ENCODE measurements around the gene OR2H2. TPM values are rescaled to one million over a fixed set of nuclear protein-coding genes. Genes with fewer than 3 reads are reported as not detected.

Gene OR2H2
- total and polyA plus RNA-seq, 2 donors (not counting 1 experiment from before 2014, with no cell fraction given): not detected

DNA sequence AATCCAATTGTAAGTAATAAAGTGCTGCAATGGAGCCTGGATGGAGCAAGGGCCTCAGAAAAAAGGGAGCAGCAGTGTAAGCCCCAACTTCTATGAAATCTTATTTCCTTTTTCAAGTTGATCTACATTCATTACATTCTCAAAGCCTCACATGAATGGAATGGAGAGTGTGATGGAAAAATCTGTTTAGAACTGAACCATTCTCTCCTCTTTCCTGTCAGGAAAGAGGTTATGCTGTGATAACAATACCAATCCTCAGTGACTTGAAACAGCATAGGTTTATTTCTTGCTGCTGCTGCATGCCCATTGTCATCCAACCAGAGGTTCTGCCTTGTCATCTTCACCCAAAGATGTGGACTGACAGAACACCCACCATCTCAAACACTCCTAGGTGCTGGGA lies 8.9 kb upstream of the OR2H2 start:
- ATAC-seq (ENCODE audit: low read depth): no peak
- Histone ChIP-seq H3K27ac (ENCODE audit: low read length in 2 of 2) (no peak overlapping the region), H3K9ac (ENCODE audit: low read length) (no peak overlapping the region), H3K27me3 (replicated peaks in 1 of 4; ENCODE audit: control extremely low read depth in 1 of 4, control insufficient read depth in 3 of 4, insufficient read depth in 4 of 4, low read length in 3 of 4) (peaks cover 0 to 45% (median 16%) of the 10 kb centered on the region in 4 experiments), H3K4me1 (ENCODE audit: control insufficient read depth in 2 of 2, insufficient read depth in 2 of 2, low read length in 2 of 2) (no peaks in the 10 kb centered on the region), H3K4me2 (replicated peaks; ENCODE audit: low read depth, low read length, poor library complexity, severe bottlenecking) (no peak overlapping the region), H3K9me3 (ENCODE audit: control extremely low read depth in 1 of 3, control insufficient read depth in 2 of 3, insufficient read depth in 1 of 3, low read length in 2 of 3) (no peaks in the 10 kb centered on the region), H3K79me2 (ENCODE audit: control insufficient read depth, insufficient read depth, low read length) (no peaks in the 10 kb centered on the region), H3K36me3 (replicated peaks in 1 of 2; ENCODE audit: control extremely low read depth in 1 of 2, control insufficient read depth in 1 of 2, extremely low read depth in 1 of 2, insufficient read depth in 2 of 2, low read length in 1 of 2) (no peaks in the 10 kb centered on the region), H4K20me1 (ENCODE audit: control insufficient read depth, insufficient read depth, low read length, poor library complexity, severe bottlenecking) (no peaks in the 10 kb centered on the region), H3K4me3 (ENCODE audit: control extremely low read depth in 1 of 5, extremely low read depth in 1 of 5, insufficient read depth in 1 of 5, low read depth in 2 of 5, low read length in 4 of 5) (no peak overlapping the region), H2AFZ (ENCODE audit: insufficient read depth, low read depth, low read length, poor library complexity, severe bottlenecking) (no peak overlapping the region)
- ChIA-PET CTCF (no interaction called here), POLR2A (no interaction called here)
- intact Hi-C loops (cut with micrococcal nuclease): no loop called here
- no peak for DNase-seq
- H3K27me3 Mint-ChIP-seq: peaks cover 62% of the 10 kb centered on the region
- H3K4me3 Mint-ChIP-seq: no peak overlapping the region
- TF ChIP-seq EZH2 (IDR thresholded peaks at IDR 0.05; ENCODE audit: borderline replicate concordance, insufficient read depth, low read depth, low read length, poor library complexity, severe bottlenecking): no peak
- TF ChIP-seq, protein P1, sequence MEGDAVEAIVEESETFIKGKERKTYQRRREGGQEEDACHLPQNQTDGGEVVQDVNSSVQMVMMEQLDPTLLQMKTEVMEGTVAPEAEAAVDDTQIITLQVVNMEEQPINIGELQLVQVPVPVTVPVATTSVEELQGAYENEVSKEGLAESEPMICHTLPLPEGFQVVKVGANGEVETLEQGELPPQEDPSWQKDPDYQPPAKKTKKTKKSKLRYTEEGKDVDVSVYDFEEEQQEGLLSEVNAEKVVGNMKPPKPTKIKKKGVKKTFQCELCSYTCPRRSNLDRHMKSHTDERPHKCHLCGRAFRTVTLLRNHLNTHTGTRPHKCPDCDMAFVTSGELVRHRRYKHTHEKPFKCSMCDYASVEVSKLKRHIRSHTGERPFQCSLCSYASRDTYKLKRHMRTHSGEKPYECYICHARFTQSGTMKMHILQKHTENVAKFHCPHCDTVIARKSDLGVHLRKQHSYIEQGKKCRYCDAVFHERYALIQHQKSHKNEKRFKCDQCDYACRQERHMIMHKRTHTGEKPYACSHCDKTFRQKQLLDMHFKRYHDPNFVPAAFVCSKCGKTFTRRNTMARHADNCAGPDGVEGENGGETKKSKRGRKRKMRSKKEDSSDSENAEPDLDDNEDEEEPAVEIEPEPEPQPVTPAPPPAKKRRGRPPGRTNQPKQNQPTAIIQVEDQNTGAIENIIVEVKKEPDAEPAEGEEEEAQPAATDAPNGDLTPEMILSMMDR (IDR thresholded peaks at IDR 0.05): no peak
- no peaks in the 10 kb centered on the region for H3K9me3 Mint-ChIP-seq (ENCODE audit: insufficient read depth)
- H3K27ac Mint-ChIP-seq: no peak overlapping the region
- H3K4me1 Mint-ChIP-seq: no peaks in the 10 kb centered on the region

DNA sequence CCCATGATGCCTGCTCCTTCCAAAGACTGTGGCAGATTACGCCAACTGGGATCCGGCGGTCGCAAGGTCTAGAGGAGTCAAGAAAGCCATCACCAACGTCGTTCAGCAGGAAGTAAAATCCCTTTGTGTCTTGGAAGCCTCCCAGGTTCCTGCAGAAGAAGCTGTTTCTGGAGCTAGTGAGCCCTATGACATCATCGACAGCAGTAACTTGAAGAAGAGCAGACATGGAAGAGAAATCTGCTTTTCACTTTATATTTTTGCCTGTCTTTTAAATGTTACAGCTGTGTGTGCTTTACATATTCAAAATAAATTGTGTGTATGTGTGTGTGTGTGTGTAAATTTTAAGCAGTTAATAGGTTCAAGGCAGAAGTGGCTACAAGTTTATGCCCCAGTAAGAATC lies 7.4 kb upstream of the OR2H2 start:
- Histone ChIP-seq H3K79me2 (ENCODE audit: control insufficient read depth, insufficient read depth, low read length) (no peaks in the 10 kb centered on the region), H3K4me1 (ENCODE audit: control insufficient read depth in 2 of 2, insufficient read depth in 2 of 2, low read length in 2 of 2) (no peaks in the 10 kb centered on the region), H3K9ac (ENCODE audit: low read length) (no peak overlapping the region), H3K36me3 (replicated peaks in 1 of 2; ENCODE audit: control extremely low read depth in 1 of 2, control insufficient read depth in 1 of 2, extremely low read depth in 1 of 2, insufficient read depth in 2 of 2, low read length in 1 of 2) (no peaks in the 10 kb centered on the region), H3K4me3 (ENCODE audit: control extremely low read depth in 1 of 5, extremely low read depth in 1 of 5, insufficient read depth in 1 of 5, low read depth in 2 of 5, low read length in 4 of 5) (no peak overlapping the region), H4K20me1 (ENCODE audit: control insufficient read depth, insufficient read depth, low read length, poor library complexity, severe bottlenecking) (no peaks in the 10 kb centered on the region), H3K9me3 (ENCODE audit: control extremely low read depth in 1 of 3, control insufficient read depth in 2 of 3, insufficient read depth in 1 of 3, low read length in 2 of 3) (no peaks in the 10 kb centered on the region), H3K27ac (ENCODE audit: low read length in 2 of 2) (no peak overlapping the region), H3K27me3 (replicated peaks in 1 of 4; ENCODE audit: control extremely low read depth in 1 of 4, control insufficient read depth in 3 of 4, insufficient read depth in 4 of 4, low read length in 3 of 4) (peaks cover 0 to 44% (median 14%) of the 10 kb centered on the region in 4 experiments), H3K4me2 (replicated peaks; ENCODE audit: low read depth, low read length, poor library complexity, severe bottlenecking) (no peak overlapping the region), H2AFZ (ENCODE audit: insufficient read depth, low read depth, low read length, poor library complexity, severe bottlenecking) (no peak overlapping the region)
- H3K27me3 Mint-ChIP-seq: peaks cover 62% of the 10 kb centered on the region
- POLR2A ChIA-PET: no interaction called here
- no peak overlapping the region for H3K27ac Mint-ChIP-seq
- H3K9me3 Mint-ChIP-seq (ENCODE audit: insufficient read depth): no peaks in the 10 kb centered on the region
- intact Hi-C loops (cut with micrococcal nuclease): no loop called here
- WGBS (ENCODE audit: insufficient coverage): 72% methylated on average over 6 of the region's 7 CpGs
- TF ChIP-seq, protein P1 (IDR thresholded peaks at IDR 0.05): no peak
- no peak for TF ChIP-seq EZH2 (IDR thresholded peaks at IDR 0.05; ENCODE audit: borderline replicate concordance, insufficient read depth, low read depth, low read length, poor library complexity, severe bottlenecking)
- ATAC-seq (ENCODE audit: low read depth): no peak
- no peak for DNase-seq
- H3K4me3 Mint-ChIP-seq: no peak overlapping the region
- H3K4me1 Mint-ChIP-seq: no peaks in the 10 kb centered on the region
- CTCF ChIA-PET: interaction anchor here (1.8 kb wide), 1 partner anchor 12 kb away, joined by 6 read pairs; no protein-coding TSS in a partner anchor

Data from B cell (primary cell).